Activated naive CD8-positive, alpha-beta T cell treated with anti-CD3 and anti-CD28 coated beads for 36 hours (primary cell): Measurements from ENCODE around the gene MKNK2. TPM values are rescaled to one million over a fixed set of nuclear protein-coding genes. Genes with fewer than 3 reads are reported as not detected.
"Not testable (repeated sequence)": the region's sequence is repeated elsewhere in the genome, so short reads cannot be mapped to it uniquely, and the experiment has no call there.

Experiments used
- DNase-seq: peaks from one replicate; pipeline ENCODE4 v3.0.0; 2021
- H3K27ac Mint-ChIP-seq: one replicate; pipeline ENCODE4 v1.8.0; 2022; ENCODE audit warnings: mild to moderate bottlenecking, moderate library complexity, mixed read lengths
- H3K27me3 Mint-ChIP-seq: one replicate; pipeline ENCODE4 v1.8.0; 2022; ENCODE audit warnings: mild to moderate bottlenecking, mixed read lengths
- H3K36me3 Mint-ChIP-seq: one replicate; pipeline ENCODE4 v1.8.0; 2021; ENCODE audit warnings: mild to moderate bottlenecking, mixed read lengths
- H3K4me1 Mint-ChIP-seq: one replicate; pipeline ENCODE4 v1.8.0; 2021; ENCODE audit warnings: mixed read lengths
- H3K4me3 Mint-ChIP-seq: one replicate; pipeline ENCODE4 v1.8.0; 2022; ENCODE audit warnings: mild to moderate bottlenecking, moderate library complexity, mixed read lengths
- H3K9me3 Mint-ChIP-seq: one replicate; pipeline ENCODE4 v1.8.0; 2022; ENCODE audit warnings: mixed read lengths
- total RNA-seq, 2 experiments: library from RNA; stranded (reverse); gene quantifications; one replicate each; pipeline ENCODE4 v1.2.3, GENCODE V29; 2021

Gene MKNK2
- 100 to 1,000 TPM; 230 to 232 TPM for total RNA-seq

GRCh38 chr19:2050991-2051772 lies at the start of gene MKNK2:
Gene MKNK2 (minus strand): TSS chr19:2051244. CDS start chr19:2050851, 393 bp downstream.
- DNase-seq = peak; percentile 95
- Mint-ChIP-seq H3K36me3 (peaks cover 6% of the 10 kb centered on the region), H3K27me3 (no peaks in the 10 kb centered on the region), H3K4me3 (peak within 1 kb of the TSS; percentile 89), H3K27ac (peak within 1 kb of the TSS; percentile 93), H3K4me1 (peaks cover 43% of the 10 kb centered on the region), H3K9me3 (no peaks in the 10 kb centered on the region)

- Mint-ChIP-seq H3K9me3 (peaks cover 11% of the 10 kb centered on the region), H3K4me3 (no peak overlapping the region), H3K27me3 (no peaks in the 10 kb centered on the region), H3K4me1 (peaks cover 8% of the 10 kb centered on the region), H3K27ac (no peak overlapping the region), H3K36me3 (peaks cover 26% of the 10 kb centered on the region)
- no peak for DNase-seq
Measured at GRCh38 chr19:2100719-2101061, 49.6 kb upstream of the MKNK2 start.

GRCh38 chr19:2099937-2100718 lies 49.1 kb upstream of the MKNK2 start:
- Mint-ChIP-seq H3K27me3 (no peaks in the 10 kb centered on the region), H3K36me3 (peaks cover 23% of the 10 kb centered on the region), H3K9me3 (peaks cover 9% of the 10 kb centered on the region), H3K4me1 (peaks cover 11% of the 10 kb centered on the region), H3K4me3 (no peak overlapping the region), H3K27ac (no peak overlapping the region)
- DNase-seq = no peak

GRCh38 chr19:2099054-2099501 lies 48.0 kb upstream of the MKNK2 start:
- peaks cover 23% of the 10 kb centered on the region for H3K36me3 Mint-ChIP-seq
- no peak overlapping the region for H3K27ac Mint-ChIP-seq
- no peak for DNase-seq
- peaks cover 3% of the 10 kb centered on the region for H3K9me3 Mint-ChIP-seq
- peaks cover 19% of the 10 kb centered on the region for H3K4me1 Mint-ChIP-seq
- H3K27me3 Mint-ChIP-seq = no peaks in the 10 kb centered on the region
- H3K4me3 Mint-ChIP-seq = no peak overlapping the region

GRCh38 chr19:2097886-2098327 lies 46.9 kb upstream of the MKNK2 start:
- H3K9me3 Mint-ChIP-seq = no peaks in the 10 kb centered on the region
- no peak overlapping the region for H3K4me3 Mint-ChIP-seq
- no peaks in the 10 kb centered on the region for H3K27me3 Mint-ChIP-seq
- peaks cover 28% of the 10 kb centered on the region for H3K4me1 Mint-ChIP-seq
- DNase-seq = no peak
- peaks cover 24% of the 10 kb centered on the region for H3K36me3 Mint-ChIP-seq
- peak overlapping the region; percentile 84 for H3K27ac Mint-ChIP-seq

- Mint-ChIP-seq H3K9me3 (no peaks in the 10 kb centered on the region), H3K27ac (peak overlapping the region; percentile 84), H3K4me1 (peaks cover 30% of the 10 kb centered on the region), H3K36me3 (peaks cover 26% of the 10 kb centered on the region), H3K4me3 (peak overlapping the region; percentile 83), H3K27me3 (no peaks in the 10 kb centered on the region)
- DNase-seq = peak; percentile 77
Measured at GRCh38 chr19:2097203-2097885, 46.3 kb upstream of the MKNK2 start.

- H3K4me1 Mint-ChIP-seq = peaks cover 34% of the 10 kb centered on the region
- no peaks in the 10 kb centered on the region for H3K27me3 Mint-ChIP-seq
- H3K4me3 Mint-ChIP-seq = peak within 1 kb of the TSS; percentile 99
- H3K27ac Mint-ChIP-seq = peak within 1 kb of the TSS; percentile 90
- H3K9me3 Mint-ChIP-seq = no peaks in the 10 kb centered on the region
- DNase-seq = peak; percentile 100
- peaks cover 24% of the 10 kb centered on the region for H3K36me3 Mint-ChIP-seq
Measured at GRCh38 chr19:2096480-2097202, 45.6 kb upstream of the MKNK2 start, which contains the start of gene IZUMO4. Gene IZUMO4 (plus strand): TSS chr19:2096915. CDS start chr19:2096946, 31 bp downstream.

GRCh38 chr19:2096034-2096479 lies 45.0 kb upstream of the MKNK2 start, which contains the start of gene MOB3A:
Gene MOB3A (minus strand): TSS chr19:2096326. CDS start chr19:2078560, 17,766 bp downstream.
- Mint-ChIP-seq H3K4me1 (peaks cover 36% of the 10 kb centered on the region), H3K9me3 (no peaks in the 10 kb centered on the region), H3K27ac (peak within 1 kb of the TSS; percentile 90), H3K27me3 (no peaks in the 10 kb centered on the region), H3K36me3 (peaks cover 25% of the 10 kb centered on the region), H3K4me3 (peak within 1 kb of the TSS; percentile 99)
- DNase-seq = peak; percentile 91

GRCh38 chr19:2091926-2092525 lies 41.0 kb upstream of the MKNK2 start:
- H3K27me3 Mint-ChIP-seq, DNase-seq, H3K9me3 Mint-ChIP-seq, H3K4me3 Mint-ChIP-seq, H3K27ac Mint-ChIP-seq: not testable (repeated sequence)
- Mint-ChIP-seq H3K4me1 (peaks cover 67% of the 10 kb centered on the region), H3K36me3 (peaks cover 46% of the 10 kb centered on the region)

- H3K4me1 Mint-ChIP-seq = peaks cover 74% of the 10 kb centered on the region
- H3K27me3 Mint-ChIP-seq = no peaks in the 10 kb centered on the region
- H3K27ac Mint-ChIP-seq = peak overlapping the region; percentile 86
- peaks cover 51% of the 10 kb centered on the region for H3K36me3 Mint-ChIP-seq
- peak overlapping the region; percentile 62 for H3K4me3 Mint-ChIP-seq
- no peak for DNase-seq
- H3K9me3 Mint-ChIP-seq = no peaks in the 10 kb centered on the region
Measured at GRCh38 chr19:2089727-2090053, 38.6 kb upstream of the MKNK2 start.

GRCh38 chr19:2089001-2089711 lies 38.1 kb upstream of the MKNK2 start:
- no peaks in the 10 kb centered on the region for H3K27me3 Mint-ChIP-seq
- peaks cover 51% of the 10 kb centered on the region for H3K36me3 Mint-ChIP-seq
- DNase-seq = peak; percentile 55
- no peaks in the 10 kb centered on the region for H3K9me3 Mint-ChIP-seq
- peak overlapping the region; percentile 62 for H3K4me3 Mint-ChIP-seq
- H3K4me1 Mint-ChIP-seq = peaks cover 69% of the 10 kb centered on the region
- H3K27ac Mint-ChIP-seq = peak overlapping the region; percentile 86

GRCh38 chr19:2087621-2088100 lies 36.6 kb upstream of the MKNK2 start:
- DNase-seq = peak; percentile 47
- Mint-ChIP-seq H3K27me3 (no peaks in the 10 kb centered on the region), H3K36me3 (peaks cover 57% of the 10 kb centered on the region), H3K4me1 (peaks cover 61% of the 10 kb centered on the region), H3K4me3 (peak overlapping the region; percentile 58), H3K27ac (peak overlapping the region; percentile 87), H3K9me3 (no peaks in the 10 kb centered on the region)
